Liver (tissue), 9 donors: ENCODE results near the gene ARHGAP23. TPM values are rescaled to one million over a fixed set of nuclear protein-coding genes. Genes with fewer than 3 reads are reported as not detected.

Experiments used
- DNase-seq: peaks from one replicate; pipeline ENCODE4 v3.0.0-alpha.2; 2017; ENCODE audit warnings: low spot score
- H3K27ac ChIP-seq, 2 donors: one replicate each; pipeline ENCODE4 v1.7.0; 2013; ENCODE audit warnings: inconsistent platforms in 2 of 2, low read length in 2 of 2, control low read depth in 1 of 2, low read depth in 1 of 2, mild to moderate bottlenecking in 1 of 2
- H3K27me3 ChIP-seq, 4 donors: one replicate each; pipeline versions ENCODE4 v1.6.1 to v1.7.0; 2013; ENCODE audit warnings: low read length in 3 of 4, inconsistent platforms in 1 of 4, mild to moderate bottlenecking in 1 of 4, moderate library complexity in 1 of 4; ENCODE audit not compliant: control insufficient read depth in 4 of 4, insufficient read depth in 4 of 4
- H3K36me3 ChIP-seq, 4 donors: one replicate each; pipeline versions ENCODE4 v1.6.1 to v1.7.0; 2013; ENCODE audit warnings: low read length in 3 of 4, mild to moderate bottlenecking in 3 of 4, low read depth in 1 of 4, moderate library complexity in 1 of 4; ENCODE audit not compliant: control insufficient read depth in 4 of 4, insufficient read depth in 3 of 4
- H3K4me1 ChIP-seq, 4 donors: one replicate each; pipeline versions ENCODE4 v1.6.1 to v1.7.0; 2013; ENCODE audit warnings: low read length in 3 of 4, mild to moderate bottlenecking in 3 of 4, moderate library complexity in 1 of 4; ENCODE audit not compliant: control insufficient read depth in 4 of 4, insufficient read depth in 4 of 4
- H3K4me3 ChIP-seq, 3 donors: one replicate each; pipeline versions ENCODE4 v1.6.1 to v1.7.0; 2013; ENCODE audit warnings: low read length in 3 of 3, control low read depth in 1 of 3, low read depth in 1 of 3, mild to moderate bottlenecking in 1 of 3
- H3K9ac ChIP-seq, 2 donors: one replicate each; pipeline ENCODE4 v1.7.0; 2013; ENCODE audit warnings: low read length in 2 of 2, mild to moderate bottlenecking in 2 of 2, moderate library complexity in 2 of 2, control low read depth in 1 of 2, low read depth in 1 of 2
- H3K9me3 ChIP-seq, 4 donors: one replicate each; pipeline versions ENCODE4 v1.6.1 to v1.7.0; 2013; ENCODE audit warnings: low read length in 3 of 4; ENCODE audit not compliant: control insufficient read depth in 4 of 4
- FOXA2 ChIP-seq: IDR thresholded peaks from 2 replicates; pipeline ENCODE4 v1.6.1; 2016; ENCODE audit warnings: antibody characterized with exemption
- GABPA ChIP-seq, 2 donors: IDR thresholded peaks in 1 of 2; conservative IDR thresholded peaks in 1 of 2; 2 replicates each; pipeline ENCODE4 v1.6.1; 2016; ENCODE audit warnings: antibody characterized with exemption in 2 of 2, mild to moderate bottlenecking in 1 of 2, moderate library complexity in 1 of 2
- HNF4A ChIP-seq, 2 donors: conservative IDR thresholded peaks; 2 replicates each; pipeline ENCODE4 v1.6.1; 2016; ENCODE audit warnings: antibody characterized with exemption in 2 of 2, mild to moderate bottlenecking in 2 of 2
- JUND ChIP-seq, 2 donors: IDR thresholded peaks; 2 replicates each; pipeline ENCODE4 v1.6.1; 2016; ENCODE audit warnings: antibody characterized with exemption in 2 of 2
- RAD21 ChIP-seq, 2 donors: IDR thresholded peaks; 2 replicates each; pipeline ENCODE4 v1.6.1; 2016; ENCODE audit warnings: antibody characterized with exemption in 2 of 2, mild to moderate bottlenecking in 2 of 2
- RXRA ChIP-seq, 2 donors: IDR thresholded peaks; 2 replicates each; pipeline ENCODE4 v1.6.1; 2017 to 2018; ENCODE audit warnings: antibody characterized with exemption in 2 of 2, mild to moderate bottlenecking in 1 of 2
- SP1 ChIP-seq: IDR thresholded peaks from 2 replicates; pipeline ENCODE4 v1.6.1; 2018; ENCODE audit warnings: antibody characterized with exemption, mild to moderate bottlenecking
- WGBS: extraction: QIAGEN DNeasy Blood & Tissue Kit; methylation state at CpG from one replicate; pipeline ENCODE4 v1.1.7; 2013; 5-methylcytosine and 5-hydroxymethylcytosine counted together
- polyA plus RNA-seq, 2 donors: library from polyadenylated mRNA; stranded (reverse) in 1 of 2; unstranded in 1 of 2; fragments of 200-250 nt in 1 of 2; fragments of >200 nt in 1 of 2; fragmentation: Nextera tagmentation in 1 of 2; extraction: Ambion mirVana in 1 of 2; gene quantifications; one replicate each; pipeline versions ENCODE4 v1.2.1 to v1.2.3, GENCODE V29; 2013 to 2015
- total RNA-seq, 2 donors: library from RNA; depleted of rRNA; stranded (reverse); fragments of >200 nt; gene quantifications; one replicate each; pipeline ENCODE4 v1.2.3, GENCODE V29; 2014
- TF ChIP-seq, protein P1 (sequence below): fragments of 150-350 bp; IDR thresholded peaks from 2 replicates; pipeline ENCODE4 v1.5.1; 2017; ENCODE audit warnings: improper control_type of control experiment, low read depth, low read length; ENCODE audit not compliant: missing input control
- TF ChIP-seq, protein P2 (sequence below): IDR thresholded peaks from 2 replicates; pipeline ENCODE4 v1.6.1; 2016; ENCODE audit warnings: antibody characterized with exemption
- TF ChIP-seq, protein P3 (sequence below): IDR thresholded peaks from 2 replicates; pipeline ENCODE4 v1.6.1; 2016; ENCODE audit warnings: antibody characterized with exemption, mild to moderate bottlenecking
- donor health status: healthy.
- donor health status: healthy.
- donor health status: healthy.
- donor health status: healthy.
- donor health status: healthy.

The ARHGAP23 gene
- total and polyA plus RNA-seq, 4 donors: 0.28 to 31.8 (median 4.6) TPM

DNA sequence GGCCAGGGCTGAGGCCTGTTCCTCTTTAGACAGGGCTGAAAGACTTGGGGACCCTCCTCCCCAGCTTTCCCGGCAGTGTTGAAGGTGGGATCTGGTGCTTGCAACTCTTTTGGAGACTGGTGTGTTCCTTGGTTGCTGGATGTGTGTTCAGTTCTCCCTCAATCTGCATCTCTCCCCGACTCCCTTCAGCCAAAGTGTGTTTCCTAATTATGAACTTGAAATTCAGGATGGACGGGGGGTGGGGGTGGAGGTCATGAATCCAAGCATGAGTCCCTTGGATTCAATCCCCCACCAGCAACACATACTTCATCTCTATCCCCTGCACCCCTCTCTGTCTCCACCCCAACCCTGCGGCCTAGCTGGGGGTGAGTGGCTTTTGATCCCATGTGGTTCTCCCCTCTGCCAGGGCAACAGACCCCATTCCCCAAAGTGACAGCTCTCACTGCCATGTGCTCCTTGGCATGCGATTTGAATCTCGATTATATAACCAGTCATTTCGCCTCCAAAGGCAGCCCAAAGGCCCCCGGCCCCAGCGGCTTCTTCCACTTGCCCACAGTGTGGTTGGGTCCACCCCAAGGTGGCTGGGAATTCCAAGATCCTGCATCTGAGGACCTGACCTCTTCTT is 1.3 kb downstream of the ARHGAP23 start (continued):
- TF ChIP-seq, protein P1, sequence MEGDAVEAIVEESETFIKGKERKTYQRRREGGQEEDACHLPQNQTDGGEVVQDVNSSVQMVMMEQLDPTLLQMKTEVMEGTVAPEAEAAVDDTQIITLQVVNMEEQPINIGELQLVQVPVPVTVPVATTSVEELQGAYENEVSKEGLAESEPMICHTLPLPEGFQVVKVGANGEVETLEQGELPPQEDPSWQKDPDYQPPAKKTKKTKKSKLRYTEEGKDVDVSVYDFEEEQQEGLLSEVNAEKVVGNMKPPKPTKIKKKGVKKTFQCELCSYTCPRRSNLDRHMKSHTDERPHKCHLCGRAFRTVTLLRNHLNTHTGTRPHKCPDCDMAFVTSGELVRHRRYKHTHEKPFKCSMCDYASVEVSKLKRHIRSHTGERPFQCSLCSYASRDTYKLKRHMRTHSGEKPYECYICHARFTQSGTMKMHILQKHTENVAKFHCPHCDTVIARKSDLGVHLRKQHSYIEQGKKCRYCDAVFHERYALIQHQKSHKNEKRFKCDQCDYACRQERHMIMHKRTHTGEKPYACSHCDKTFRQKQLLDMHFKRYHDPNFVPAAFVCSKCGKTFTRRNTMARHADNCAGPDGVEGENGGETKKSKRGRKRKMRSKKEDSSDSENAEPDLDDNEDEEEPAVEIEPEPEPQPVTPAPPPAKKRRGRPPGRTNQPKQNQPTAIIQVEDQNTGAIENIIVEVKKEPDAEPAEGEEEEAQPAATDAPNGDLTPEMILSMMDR: no peak
- TF ChIP-seq FOXA2 (no peak), RXRA (IDR thresholded peaks at IDR 0.05) (no peak), JUND (IDR thresholded peaks at IDR 0.05) (no peak)

DNA sequence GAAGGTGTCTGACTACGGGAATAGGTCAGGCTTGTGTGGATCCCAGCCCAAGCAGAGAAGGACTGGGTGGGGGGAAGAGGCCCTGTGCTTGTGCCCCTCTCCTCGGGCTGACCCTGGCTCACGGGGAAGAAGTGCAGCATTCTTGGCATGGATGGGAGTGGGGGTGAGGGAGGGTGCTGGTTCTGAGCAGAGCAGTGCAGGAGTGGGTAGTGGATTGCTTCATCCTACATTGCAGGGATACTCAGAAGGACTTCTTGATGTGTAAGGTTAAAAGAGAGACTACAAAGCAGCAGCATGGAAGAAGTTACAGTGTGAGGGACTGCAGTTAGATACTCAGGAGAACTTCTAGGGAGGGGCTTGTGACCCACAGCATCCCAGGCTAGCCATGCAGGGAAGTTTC is 2.1 kb downstream of the ARHGAP23 start:
- DNase-seq: no peak
- 70% methylated on average over 3 of the region's 3 CpGs for WGBS
- no peak for TF ChIP-seq SP1
- TF ChIP-seq, protein P1: no peak
- TF ChIP-seq RAD21 (IDR thresholded peaks at IDR 0.05): no peak
- no peak for TF ChIP-seq HNF4A (conservative IDR thresholded peaks at IDR 0.05)

DNA sequence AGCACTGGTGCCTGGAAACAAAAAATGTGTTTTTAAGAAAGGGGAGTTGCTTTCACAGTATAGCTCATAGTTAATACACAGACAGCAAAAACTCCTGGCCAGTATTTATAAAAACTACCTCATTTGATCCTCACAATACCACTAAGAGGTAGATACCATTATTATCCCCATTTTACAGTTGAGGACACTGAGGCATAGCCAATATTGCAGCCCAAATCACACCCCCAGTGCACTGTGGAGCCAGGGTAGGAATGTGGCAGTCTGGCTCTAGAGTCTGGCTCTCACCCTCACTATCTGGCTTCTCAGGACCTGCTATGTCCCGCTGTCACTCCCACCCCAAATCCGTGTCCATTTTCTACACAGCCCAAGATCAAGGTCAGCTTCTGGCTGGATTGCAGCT is 2.6 kb downstream of the ARHGAP23 start:
- H3K4me1 ChIP-seq: peaks cover 6 to 11% (median 7%) of the 10 kb centered on the region in 4 donors
- no peaks in the 10 kb centered on the region for H3K36me3 ChIP-seq
- H3K4me3 ChIP-seq: no peak overlapping the region
- no peak overlapping the region for H3K27ac ChIP-seq
- no peak for DNase-seq
- no peak overlapping the region for H3K9ac ChIP-seq
- 88% methylated on average over 2 of the region's 2 CpGs for WGBS
- no peaks in the 10 kb centered on the region for H3K9me3 ChIP-seq
- TF ChIP-seq, protein P2, sequence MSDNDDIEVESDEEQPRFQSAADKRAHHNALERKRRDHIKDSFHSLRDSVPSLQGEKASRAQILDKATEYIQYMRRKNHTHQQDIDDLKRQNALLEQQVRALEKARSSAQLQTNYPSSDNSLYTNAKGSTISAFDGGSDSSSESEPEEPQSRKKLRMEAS: no peak
- TF ChIP-seq RAD21 (IDR thresholded peaks at IDR 0.05) (no peak), JUND (IDR thresholded peaks at IDR 0.05) (no peak), GABPA (IDR thresholded peaks at IDR 0.05 in 1 of 2, conservative IDR thresholded peaks at IDR 0.05 in 1 of 2) (no peak)
- TF ChIP-seq, protein P3, sequence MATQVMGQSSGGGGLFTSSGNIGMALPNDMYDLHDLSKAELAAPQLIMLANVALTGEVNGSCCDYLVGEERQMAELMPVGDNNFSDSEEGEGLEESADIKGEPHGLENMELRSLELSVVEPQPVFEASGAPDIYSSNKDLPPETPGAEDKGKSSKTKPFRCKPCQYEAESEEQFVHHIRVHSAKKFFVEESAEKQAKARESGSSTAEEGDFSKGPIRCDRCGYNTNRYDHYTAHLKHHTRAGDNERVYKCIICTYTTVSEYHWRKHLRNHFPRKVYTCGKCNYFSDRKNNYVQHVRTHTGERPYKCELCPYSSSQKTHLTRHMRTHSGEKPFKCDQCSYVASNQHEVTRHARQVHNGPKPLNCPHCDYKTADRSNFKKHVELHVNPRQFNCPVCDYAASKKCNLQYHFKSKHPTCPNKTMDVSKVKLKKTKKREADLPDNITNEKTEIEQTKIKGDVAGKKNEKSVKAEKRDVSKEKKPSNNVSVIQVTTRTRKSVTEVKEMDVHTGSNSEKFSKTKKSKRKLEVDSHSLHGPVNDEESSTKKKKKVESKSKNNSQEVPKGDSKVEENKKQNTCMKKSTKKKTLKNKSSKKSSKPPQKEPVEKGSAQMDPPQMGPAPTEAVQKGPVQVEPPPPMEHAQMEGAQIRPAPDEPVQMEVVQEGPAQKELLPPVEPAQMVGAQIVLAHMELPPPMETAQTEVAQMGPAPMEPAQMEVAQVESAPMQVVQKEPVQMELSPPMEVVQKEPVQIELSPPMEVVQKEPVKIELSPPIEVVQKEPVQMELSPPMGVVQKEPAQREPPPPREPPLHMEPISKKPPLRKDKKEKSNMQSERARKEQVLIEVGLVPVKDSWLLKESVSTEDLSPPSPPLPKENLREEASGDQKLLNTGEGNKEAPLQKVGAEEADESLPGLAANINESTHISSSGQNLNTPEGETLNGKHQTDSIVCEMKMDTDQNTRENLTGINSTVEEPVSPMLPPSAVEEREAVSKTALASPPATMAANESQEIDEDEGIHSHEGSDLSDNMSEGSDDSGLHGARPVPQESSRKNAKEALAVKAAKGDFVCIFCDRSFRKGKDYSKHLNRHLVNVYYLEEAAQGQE: no peak
- no peaks in the 10 kb centered on the region for H3K27me3 ChIP-seq

More for the DNA sequence above, 2.1 kb downstream of the ARHGAP23 start:
- Histone ChIP-seq H3K36me3 (no peaks in the 10 kb centered on the region), H3K27me3 (peaks cover 0 to under 1% (median 0%) of the 10 kb centered on the region in 4 donors), H3K9me3 (no peaks in the 10 kb centered on the region), H3K4me1 (peaks cover 6 to 11% (median 7%) of the 10 kb centered on the region in 4 donors), H3K9ac (no peak overlapping the region), H3K4me3 (no peak overlapping the region), H3K27ac (no peak overlapping the region)
